ENCODE data around the gene REC8.
"Not testable (repeated sequence)": the region's sequence is repeated elsewhere in the genome, so short reads cannot be mapped to it uniquely, and the experiment has no call there.

REC8 gene

GRCh38 chr14:24185741-24186140 is 13.9 kb downstream of the REC8 start:
- DNase-seq = no peak

- DNase-seq = no peak
Observed at GRCh38 chr14:24186831-24187538, 15.1 kb downstream of the REC8 start.

GRCh38 chr14:24187539-24187915 is 15.6 kb downstream of the REC8 start:
- no peak for DNase-seq

- DNase-seq = peak; percentile 95
Observed at GRCh38 chr14:24188251-24189058, 16.6 kb downstream of the REC8 start, which contains the start of gene IPO4. TSS of gene IPO4 (minus strand) at chr14:24188816. CDS start at chr14:24188787, 29 bp downstream.

- DNase-seq = no peak
Observed at GRCh38 chr14:24189059-24189375, 17.1 kb downstream of the REC8 start.

GRCh38 chr14:24189460-24189859 is 17.6 kb downstream of the REC8 start:
- DNase-seq = no peak

GRCh38 chr14:24190416-24190815 is 18.5 kb downstream of the REC8 start:
- DNase-seq = no peak

- DNase-seq = no peak
Observed at GRCh38 chr14:24192933-24193332, 21.1 kb downstream of the REC8 start.

- no peak for DNase-seq
Observed at GRCh38 chr14:24194186-24194872, 22.4 kb downstream of the REC8 start.

- DNase-seq = no peak
Observed at GRCh38 chr14:24194873-24195185, 22.9 kb downstream of the REC8 start.

- DNase-seq = peak; percentile 95
Observed at GRCh38 chr14:24195186-24196070, 23.5 kb downstream of the REC8 start, which contains the start of gene TM9SF1. TSS of gene TM9SF1 (minus strand) at chr14:24195441. CDS start at chr14:24195019, 422 bp downstream.

GRCh38 chr14:24196071-24197055 is 24.5 kb downstream of the REC8 start:
- DNase-seq = no peak

GRCh38 chr14:24197056-24197450 is 25.2 kb downstream of the REC8 start:
- DNase-seq = no peak

- DNase-seq = no peak
Observed at GRCh38 chr14:24198814-24199524, 27.1 kb downstream of the REC8 start.

GRCh38 chr14:24202538-24202937 is 30.7 kb downstream of the REC8 start:
- DNase-seq = not testable (repeated sequence)

- DNase-seq = not testable (repeated sequence)
Observed at GRCh38 chr14:24203249-24203886, 31.5 kb downstream of the REC8 start.

GRCh38 chr14:24204163-24205146 is 32.6 kb downstream of the REC8 start:
- DNase-seq = no peak

GRCh38 chr14:24206260-24207103 is 34.6 kb downstream of the REC8 start:
- DNase-seq = no peak

Measured in activated CD8-positive, alpha-beta memory T cell treated with anti-CD3 and anti-CD28 coated beads for 24 hours (primary cell).